NCI-H460 (cell line): ENCODE results near the gene CAMK2N1. TPM values are rescaled to one million over a fixed set of nuclear protein-coding genes. Genes with fewer than 3 reads are reported as not detected.

ENCODE experiments used
- DNase-seq: peaks from one replicate; pipeline ENCODE4 v3.0.0-alpha.2; 2016; ENCODE audit warnings: low read depth; ENCODE audit errors: extremely low read depth
- total RNA-seq: library from RNA; depleted of rRNA; stranded (reverse); fragments of >200 nt; shearing (Covaris generic); gene quantifications from 2 replicates; pipeline ENCODE4 v1.2.3, GENCODE V29; 2014

The CAMK2N1 gene
- total RNA-seq, 1 experiment from 2014 or later, result 2.0 TPM

DNA sequence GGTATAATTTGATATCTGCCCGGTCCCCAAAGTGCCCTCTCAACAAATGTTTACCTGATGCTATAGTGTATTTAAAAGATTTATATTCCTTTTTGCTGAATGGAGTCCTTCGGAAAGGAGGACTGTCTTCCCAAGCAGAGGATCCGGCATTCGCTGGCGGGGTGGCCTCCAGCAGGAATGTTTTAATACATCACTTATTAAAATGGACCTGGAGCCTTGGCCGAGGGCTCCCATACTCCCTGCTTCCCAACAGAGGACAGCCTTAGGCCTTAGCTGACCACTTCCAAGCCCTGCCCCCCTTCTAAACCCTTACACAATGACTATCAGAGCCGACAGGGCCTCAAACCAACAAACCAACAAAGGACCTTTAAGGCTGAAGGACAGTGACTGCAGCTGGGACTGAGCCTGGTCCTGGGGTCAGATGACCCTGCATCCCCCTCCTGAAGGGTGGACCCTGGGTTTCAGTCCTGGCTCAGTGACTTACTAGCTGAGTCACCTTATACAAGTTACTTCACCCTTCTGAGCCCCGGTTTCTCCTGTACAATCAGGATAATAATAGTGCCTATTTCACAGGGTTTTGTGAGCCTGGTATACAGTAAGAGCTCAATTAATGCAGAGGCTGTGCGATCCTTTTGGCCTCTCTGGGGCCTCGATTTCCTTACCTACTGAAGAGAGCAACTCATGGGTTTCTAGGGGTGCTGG, 5.6 kb downstream of the CAMK2N1 start:
- no peak for DNase-seq

DNA sequence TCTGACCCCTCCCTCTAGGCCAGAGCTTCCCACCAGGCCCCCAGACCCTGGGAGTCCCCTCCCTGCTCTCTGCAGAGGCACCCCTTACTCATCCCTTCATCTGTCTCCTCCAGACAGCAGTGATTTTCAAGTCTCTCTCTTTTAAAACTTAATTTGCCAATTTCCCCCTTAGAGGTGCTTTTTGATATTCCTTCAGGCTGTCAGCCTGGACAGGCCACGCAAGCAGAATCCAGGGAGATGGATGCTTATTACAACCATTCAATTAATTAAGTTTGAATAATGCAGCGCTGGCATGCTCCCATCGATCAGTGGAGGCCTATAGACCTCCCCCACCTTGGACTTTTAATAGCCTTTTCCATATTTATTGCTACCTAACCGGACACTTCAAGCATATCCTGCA, 6.2 kb downstream of the CAMK2N1 start:
- no peak for DNase-seq

DNA sequence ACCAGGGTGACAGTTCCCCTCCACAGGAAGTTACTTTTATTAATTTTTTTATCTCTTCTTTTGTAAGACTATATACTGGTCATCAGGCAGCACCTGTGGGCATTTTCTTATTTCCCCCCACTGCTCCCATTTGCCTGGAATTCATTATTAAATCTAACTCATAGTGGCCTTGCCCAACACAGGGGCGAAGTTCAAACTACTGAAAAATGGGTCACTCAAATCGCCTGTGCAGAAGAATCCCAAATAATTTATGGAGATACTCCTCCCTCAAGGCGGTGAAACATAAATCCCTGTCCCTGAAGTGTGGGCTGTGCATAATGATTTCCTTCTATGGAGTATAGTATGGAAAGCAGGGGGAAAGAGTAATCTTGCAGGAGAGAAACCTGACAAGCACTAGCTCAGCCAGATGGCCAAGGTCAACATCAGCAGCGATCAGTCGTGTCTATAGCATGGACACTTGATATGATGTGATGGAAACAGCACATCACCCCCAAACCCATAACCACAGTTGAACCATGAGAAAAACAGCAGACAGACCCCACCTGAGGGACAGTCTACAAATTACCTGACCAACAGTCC, 7.9 kb downstream of the CAMK2N1 start:
- no peak for DNase-seq

DNA sequence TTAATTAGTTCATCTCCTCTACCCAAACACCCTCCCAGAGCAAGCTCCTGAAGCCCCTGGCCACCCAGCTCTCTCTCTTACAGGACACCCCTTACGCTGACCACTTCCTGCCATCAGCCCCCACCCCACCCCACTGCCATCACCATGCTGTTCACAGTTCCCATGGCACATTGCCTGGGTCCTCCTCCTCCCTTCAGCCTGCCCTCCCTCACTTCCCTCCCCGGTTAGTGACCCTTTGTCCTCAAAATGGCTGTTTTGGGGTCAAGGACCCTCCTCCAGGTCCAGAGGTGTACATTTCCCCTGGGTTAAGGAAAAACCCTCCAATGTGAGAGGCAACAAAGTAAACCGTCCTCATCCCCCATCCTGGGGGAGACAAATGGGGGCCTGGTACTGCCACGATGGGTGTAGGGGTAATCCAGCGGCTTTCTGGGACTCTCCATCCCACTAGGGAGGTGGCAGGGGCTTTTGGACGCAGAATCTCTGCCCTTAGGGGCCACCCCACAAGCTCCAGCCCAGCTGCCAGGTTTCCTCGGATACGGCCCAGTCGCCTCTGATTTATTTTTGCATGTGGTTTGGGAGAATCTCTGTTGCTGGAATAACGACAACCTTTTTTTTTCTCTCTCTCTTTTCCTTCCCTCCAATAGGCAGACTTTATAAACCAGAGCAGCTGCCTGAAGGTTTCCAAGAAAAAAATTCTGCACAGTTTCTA, 8.5 kb downstream of the CAMK2N1 start:
- no peak for DNase-seq

DNA sequence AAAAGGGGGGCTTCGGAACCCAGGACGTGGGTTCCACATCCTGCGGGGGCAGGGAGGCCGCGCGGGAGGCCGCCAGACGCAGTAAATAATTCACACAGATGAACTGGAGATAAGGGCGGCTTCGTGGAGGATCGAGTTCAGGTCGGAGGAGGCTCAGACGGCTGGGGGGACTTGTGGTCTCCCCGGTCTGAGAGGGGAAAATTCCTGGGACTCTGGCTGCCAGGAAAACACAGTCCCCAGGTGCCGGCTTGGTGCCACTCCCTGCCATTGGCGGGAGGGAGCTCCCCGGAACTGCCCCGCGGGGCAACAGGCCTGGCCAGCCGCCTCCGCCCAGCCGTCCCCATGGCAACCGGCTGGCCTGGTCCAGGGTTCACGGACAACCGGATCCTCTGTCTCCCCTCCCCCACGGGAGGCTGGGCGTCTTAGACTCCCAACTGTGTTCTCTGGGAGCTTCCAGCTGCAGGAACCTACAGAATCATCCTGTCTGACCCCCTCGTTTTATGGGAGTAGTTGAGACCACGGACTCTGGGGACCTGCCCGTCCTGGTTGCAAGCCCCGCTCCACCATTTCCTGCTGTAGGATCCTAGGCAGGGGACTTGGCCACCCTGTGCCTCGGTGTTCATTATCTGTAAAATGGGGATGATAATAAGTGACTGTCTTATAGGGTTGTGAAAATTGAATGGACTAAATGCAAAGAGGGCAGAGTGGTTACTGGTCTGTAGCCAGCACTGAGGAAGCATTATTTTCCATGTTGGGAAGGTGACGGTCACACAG, 9.6 kb downstream of the CAMK2N1 start:
- no peak for DNase-seq

DNA sequence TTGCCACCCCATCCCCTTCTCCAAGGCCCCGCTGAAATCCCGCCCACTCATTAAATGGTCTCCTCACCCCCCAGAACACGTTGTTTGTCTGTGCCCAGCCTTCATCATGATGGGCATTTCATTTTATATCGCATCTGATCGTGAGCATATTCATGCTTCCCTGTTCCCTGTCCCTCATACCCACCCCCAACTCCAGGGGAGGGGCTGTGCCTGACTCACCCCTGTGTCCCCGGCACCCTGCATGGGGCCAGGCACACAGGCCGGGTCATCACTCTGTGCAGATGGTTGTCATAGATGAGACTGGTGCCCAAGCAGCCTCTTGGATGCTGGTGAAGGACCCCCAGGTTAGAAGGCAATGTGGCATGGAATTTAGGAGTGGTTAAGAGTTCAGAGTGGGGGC, 11.0 kb downstream of the CAMK2N1 start:
- no peak for DNase-seq

DNA sequence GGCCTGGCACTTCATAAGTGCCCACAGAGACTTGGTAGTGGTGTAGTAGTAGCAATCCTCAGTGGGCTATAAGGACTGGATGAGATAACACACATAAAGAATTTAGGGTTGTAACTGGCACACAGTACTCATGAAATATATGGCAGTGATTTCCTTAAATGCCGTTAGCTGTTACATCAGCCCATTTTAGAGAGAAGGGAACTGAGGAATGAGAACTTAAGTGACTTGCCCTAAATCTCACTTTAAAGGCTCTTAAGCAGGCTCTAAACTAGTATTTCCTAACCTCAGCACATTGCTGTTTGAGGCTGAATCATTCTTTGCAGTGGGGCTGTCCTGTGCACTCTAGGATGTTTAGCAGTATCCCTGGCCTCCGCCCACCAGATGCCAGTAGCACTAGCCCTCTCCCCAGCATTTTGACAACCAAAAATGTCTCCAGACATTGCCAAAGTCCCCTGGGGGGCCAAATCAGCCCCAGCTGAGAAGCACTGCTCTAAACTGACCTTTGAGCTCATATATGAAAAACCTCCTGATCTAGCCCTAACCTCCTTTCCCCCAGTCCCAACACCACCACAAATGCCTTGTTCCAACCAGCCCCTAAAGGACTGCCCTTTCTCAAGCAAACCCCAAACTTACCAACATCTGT, 11.6 kb downstream of the CAMK2N1 start:
- no peak for DNase-seq

DNA sequence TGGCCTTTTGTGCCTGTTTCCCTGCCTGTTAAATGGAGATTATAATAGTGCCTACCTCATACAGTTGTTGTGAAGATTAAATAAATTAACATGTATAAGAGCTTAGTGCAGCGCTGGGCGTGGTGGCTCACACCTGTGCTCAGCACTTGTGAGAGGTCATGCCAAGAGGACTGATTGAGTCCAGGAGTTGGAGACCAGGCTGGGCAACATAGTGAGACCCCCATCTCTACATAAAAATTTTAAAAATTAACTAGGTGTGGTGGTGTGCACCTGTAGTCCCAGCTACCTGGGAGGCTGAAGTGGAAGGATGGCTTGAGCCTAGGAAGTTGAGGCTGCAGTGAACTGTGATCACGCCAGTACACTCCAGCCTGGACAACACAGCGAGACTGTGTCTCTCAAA, 12.1 kb downstream of the CAMK2N1 start:
- DNase-seq, result no peak

DNA sequence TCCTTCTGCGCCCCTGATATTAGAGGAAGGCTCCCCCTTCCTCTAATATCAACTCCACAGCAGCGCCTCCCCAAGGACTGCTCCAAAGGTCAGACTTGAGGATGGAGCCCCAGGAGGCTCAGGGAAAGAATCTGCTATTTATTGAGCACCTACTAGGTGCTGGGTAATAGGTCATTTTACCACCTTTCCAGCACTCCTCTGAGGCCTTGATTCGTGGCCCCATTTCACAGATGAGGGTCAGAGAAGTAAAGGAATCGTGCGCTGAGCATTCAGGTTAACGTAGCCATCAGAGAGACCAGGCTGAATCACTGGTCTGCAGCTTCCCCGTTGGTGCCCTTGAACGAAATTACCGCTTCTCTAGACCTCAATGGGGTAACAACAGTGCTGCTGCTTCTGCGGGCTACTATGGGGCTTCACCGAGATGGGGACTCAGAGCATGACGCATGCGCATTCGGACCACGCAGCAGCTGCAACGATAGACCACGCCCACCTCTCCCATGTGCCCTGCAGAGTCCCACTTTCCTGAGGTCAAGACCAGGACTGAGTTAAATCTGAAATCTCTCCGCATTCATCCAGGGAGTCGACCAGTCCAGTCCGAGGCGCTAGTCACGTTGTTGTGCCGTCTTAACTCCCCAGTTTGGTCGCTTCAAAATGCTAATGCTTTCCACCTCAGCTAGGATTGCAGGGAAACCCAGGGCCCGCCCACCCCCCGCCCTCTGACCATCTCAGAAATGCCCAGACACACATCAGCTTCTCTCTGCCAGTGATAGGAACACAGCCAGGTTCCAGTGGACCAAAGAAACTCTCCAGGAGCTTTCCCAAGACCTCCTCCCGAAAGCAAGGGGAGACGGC, 12.9 kb downstream of the CAMK2N1 start:
- no peak for DNase-seq

DNA sequence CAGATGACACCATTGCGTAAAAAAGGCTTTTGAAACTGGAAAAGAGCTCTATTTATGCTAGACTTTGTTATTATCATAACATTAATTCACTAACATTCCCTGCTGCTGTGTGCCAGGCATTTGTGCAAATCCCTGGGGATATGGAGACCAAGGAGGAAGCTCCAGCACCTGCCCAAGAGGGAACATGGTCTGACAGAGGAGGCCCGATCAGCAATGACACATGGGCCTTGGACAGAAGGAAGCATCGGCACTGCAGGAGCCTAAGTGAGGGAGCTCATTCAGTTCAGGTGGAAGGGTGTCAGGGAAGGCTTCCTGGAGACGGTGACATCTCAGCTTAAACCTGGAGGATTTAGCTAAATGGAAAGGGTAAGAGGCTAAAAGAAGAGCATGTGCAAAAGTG, 13.9 kb downstream of the CAMK2N1 start:
- no peak for DNase-seq

DNA sequence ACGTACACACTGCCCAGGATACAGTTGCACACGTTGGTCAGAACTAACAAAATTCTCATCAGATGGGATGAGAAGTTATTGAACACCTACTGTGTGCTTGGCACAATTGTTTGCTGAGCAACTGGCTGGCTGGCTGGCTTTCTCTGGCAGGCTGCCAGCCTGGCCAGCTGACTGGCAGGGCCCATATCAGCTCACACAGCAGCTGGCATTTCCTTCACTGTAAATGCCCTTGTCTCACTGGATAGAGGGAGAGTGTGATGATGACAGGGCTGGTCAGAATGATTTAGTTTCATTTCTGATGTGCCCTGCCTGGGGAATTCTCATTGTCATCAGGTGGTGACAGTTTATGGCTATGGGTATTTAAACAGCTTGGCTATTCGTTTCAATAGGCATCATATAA, 15.8 kb downstream of the CAMK2N1 start:
- DNase-seq, result no peak

DNA sequence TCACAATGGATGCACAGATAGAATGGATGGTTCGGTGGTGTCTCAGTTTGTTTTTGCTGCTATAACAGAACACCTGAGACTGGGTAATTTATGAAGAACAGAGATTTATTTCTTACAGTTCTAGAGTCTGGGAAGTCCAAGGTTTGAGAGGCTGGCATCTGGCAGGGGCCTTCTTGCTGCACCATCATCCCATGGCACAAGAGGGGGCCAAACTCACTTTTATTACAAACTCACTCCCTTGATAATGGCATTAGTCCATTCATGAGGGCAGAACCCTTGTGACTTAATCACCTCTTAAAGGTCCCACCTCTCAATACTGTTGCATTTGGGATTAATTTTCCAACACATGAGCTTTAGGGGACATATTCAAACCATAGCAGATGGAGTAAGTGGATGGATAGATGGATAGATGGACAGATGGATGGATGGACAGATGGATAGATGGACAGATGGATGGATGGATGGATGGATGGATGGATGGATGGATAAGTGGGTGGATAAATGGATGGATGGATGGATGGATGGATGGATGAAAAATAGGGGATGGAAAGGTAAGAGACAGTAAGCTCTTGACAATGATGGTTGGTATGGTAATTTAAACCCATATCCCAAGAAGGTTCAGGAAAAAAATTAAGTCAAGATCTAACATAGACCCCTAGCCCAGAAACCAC, 16.5 kb downstream of the CAMK2N1 start:
- DNase-seq, result no peak

DNA sequence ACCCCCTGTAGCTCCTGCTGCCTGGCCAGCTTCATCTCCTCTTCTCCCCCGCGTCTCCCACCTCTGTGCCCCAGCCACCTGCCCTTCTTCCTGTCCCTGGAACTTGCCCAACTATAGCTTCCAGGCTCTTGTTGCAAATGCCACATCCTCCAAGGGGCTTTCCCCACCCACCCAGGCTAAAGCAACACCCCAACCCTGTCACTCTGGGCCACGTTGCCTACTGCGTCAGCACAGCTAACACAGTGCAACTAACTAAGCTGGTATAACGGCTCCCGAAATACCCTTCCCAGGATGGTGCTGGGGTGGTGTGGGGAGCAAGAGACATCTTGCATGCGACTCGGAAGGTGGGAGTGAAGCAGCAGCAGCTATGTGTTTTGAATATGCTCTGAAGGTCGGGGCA, 19.7 kb downstream of the CAMK2N1 start:
- DNase-seq, result no peak

DNA sequence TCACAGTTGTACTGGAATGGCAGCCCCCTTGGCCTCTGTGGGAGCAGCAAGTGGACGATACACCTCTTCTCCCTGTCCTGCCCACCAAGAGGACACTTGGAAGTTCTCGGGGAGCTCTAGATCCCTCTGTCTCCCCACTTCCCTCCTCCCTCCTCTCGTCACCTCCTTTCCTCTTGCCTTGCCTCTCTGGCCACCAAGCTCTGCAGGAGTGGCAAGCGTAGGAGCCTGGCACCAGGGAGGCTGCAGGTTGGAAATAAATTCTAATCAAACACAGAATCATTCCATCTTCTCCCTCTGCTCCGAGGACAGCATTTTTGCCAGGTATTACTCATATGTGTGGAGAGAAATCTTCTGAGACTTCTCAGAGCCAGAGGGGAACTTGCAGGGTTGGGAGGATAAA, 20.8 kb downstream of the CAMK2N1 start:
- DNase-seq, result no peak

DNA sequence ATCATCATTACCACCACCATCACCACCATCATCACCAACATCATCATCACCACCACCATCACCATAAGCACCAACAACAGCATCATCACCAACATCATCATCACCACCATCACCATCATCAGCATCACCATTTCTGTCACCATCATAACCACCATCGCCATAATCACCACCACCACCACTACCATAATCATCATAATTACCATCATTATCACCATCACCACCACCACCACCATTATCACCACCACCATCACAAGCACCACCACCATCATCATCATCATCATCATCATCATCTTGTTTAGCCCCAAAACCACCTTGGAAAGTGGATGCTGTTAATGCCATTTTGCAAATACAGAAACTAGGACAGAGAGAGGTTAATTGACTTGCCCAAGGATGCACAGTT, 22.5 kb downstream of the CAMK2N1 start:
- DNase-seq, result no peak

DNA sequence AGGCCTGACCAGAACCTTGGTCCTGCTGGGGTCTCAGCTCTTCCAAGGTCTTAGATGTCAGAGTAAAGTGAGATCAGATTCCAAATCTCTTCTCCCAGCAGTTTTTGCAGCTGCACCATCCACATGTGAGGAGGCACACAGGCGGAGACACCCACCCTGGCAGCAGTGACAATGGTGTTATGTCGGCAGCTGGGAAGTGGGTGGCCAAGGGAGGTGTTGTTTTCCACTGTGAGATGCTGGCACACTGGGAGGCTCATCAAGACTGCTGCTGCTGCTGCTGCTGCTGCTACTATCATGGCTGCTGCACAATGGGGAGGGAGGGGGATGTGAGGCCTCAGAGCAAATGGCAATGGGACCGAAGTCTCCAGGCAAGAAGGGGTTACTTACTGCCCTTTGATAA, 23.6 kb downstream of the CAMK2N1 start:
- DNase-seq, result no peak

DNA sequence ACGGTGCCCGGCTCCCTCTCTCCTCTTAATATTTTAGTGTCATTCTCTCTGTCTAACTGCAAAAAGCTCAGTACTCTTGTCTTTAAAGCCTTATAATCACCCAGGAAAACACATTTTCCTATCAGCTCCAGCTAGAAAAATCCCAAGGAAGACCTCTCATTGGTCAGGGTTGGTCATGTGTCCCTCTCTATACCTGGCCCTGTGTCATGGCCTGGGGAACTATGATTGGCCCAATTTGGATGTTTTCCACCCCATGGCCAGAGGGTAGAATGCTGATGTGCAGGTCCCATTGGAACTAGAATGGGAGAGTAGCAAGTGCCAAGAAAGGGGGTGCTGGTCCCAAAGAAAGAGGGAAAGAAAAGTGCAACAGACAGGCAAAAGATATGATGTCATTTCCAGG, 27.3 kb downstream of the CAMK2N1 start:
- no peak for DNase-seq

DNA sequence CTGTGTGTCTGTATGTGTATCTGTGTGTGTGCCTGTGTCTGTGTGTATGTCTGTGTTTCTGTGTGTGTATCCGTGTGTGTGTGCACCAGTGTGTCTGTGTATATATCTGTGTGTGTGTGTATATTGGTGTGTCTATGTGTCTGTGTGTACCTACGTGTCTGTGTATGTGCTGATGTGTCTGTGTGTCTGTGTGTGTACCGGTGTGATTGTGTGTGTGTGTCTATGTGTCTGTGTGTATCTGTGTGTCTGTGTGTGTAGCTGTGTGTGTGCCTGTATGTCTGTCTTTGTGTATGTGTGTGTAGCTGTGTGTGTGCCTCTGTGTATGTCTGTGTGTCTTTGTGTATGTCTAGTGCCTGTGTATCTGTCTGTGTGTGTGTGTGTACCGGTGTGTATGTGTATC, 32.0 kb downstream of the CAMK2N1 start:
- no peak for DNase-seq

DNA sequence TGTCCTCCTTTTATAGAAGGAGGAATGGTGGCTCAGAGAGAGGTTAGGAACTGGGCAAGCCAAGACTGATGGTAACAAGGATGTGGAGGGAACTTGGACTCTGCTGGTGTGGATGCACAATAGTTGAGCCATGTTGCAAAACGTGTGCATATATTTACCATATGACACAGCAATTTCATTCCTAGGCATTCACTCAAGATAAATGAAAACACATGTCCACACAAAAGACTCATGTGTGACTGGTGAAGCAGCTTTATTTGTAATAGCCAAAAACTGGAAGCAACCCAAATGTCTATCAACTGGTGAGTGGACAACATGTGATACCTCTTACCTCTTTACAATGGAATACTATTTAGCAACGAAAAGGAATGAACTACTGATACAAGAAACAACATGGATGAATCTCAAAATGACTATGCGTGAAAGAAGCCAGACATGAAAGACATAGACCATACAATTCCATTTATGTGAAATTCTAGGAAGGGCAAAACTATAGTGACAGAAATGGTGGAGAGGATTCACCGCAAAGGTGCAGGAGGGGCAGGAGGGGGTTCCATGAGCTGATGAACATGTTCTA, 36.2 kb downstream of the CAMK2N1 start:
- no peak for DNase-seq
